Prostate gland (tissue), 2 donors: ENCODE data around the gene WDR45. TPM values are rescaled to one million over a fixed set of nuclear protein-coding genes. Genes with fewer than 3 reads are reported as not detected.
A peak's percentile ranks its signal among the peaks of the same experiment; 100 is the strongest.

Experiments used
- DNase-seq: peaks from one replicate; pipeline ENCODE4 v3.0.0-alpha.2; 2019; ENCODE audit warnings: low spot score
- H3K27ac ChIP-seq, 2 donors: fragments of 200-600 bp; sonication (generic); 2 replicates each; pipeline ENCODE4 v1.5.1; 2017 to 2019
- H3K27me3 ChIP-seq: fragments of 200-600 bp; sonication (generic); replicated peaks from 2 replicates; pipeline ENCODE4 v1.5.1; 2019; ENCODE audit not compliant: insufficient read depth
- H3K36me3 ChIP-seq, 2 donors: fragments of 200-600 bp; sonication (generic); 1 replicate in 1 of 2; 2 replicates in 1 of 2; pipeline versions ENCODE4 v1.5.1 to v1.8.1; 2017 to 2019
- H3K4me1 ChIP-seq: fragments of 200-600 bp; sonication (generic); replicated peaks from 2 replicates; pipeline ENCODE4 v1.5.1; 2019
- H3K4me3 ChIP-seq, 2 donors: fragments of 200-600 bp; sonication (generic); 2 replicates each; pipeline ENCODE4 v1.5.1; 2017 to 2019
- H3K9me3 ChIP-seq: fragments of 200-600 bp; sonication (generic); 2 replicates; pipeline ENCODE4 v1.5.1; 2017
- POLR2A ChIP-seq: fragments of 450-650 bp; IDR thresholded peaks from one replicate; pipeline ENCODE4 v1.6.1; 2016; ENCODE audit warnings: antibody characterized with exemption, mild to moderate bottlenecking
- POLR2AphosphoS5 ChIP-seq: sonication (generic); formaldehyde crosslinking; IDR thresholded peaks from one replicate; pipeline ENCODE4 v1.6.1; 2017; ENCODE audit warnings: antibody characterized with exemption
- WGBS: methylation state at CpG from one replicate; pipeline ENCODE4 v1.1.5; 2018; 5-methylcytosine and 5-hydroxymethylcytosine counted together
- intact Hi-C: fragments of 100-400 bp; cut with DNase I; formaldehyde crosslinking; loops from one replicate; pipeline ENCODE4 v1.14.2; 2022
- total RNA-seq, 2 donors: library from RNA; depleted of rRNA; stranded (reverse); fragments of >200 nt; gene quantifications; one replicate each; pipeline ENCODE4 v1.1.0, GENCODE V29; 2016
- TF ChIP-seq, protein P1 (sequence below), 4 experiments: fragments of 200-600 bp in 2 of 4; fragments of 450-650 bp in 2 of 4; sonication (generic) in 2 of 4; IDR thresholded peaks; 1 replicate in 3 of 4; 2 replicates in 1 of 4; pipeline ENCODE4 v1.5.1; 2016 to 2019; ENCODE audit warnings: antibody characterized with exemption in 4 of 4, mild to moderate bottlenecking in 2 of 4, moderate library complexity in 2 of 4

WDR45 gene
- total RNA-seq, 2 donors from 2014 or later, result 67.8 to 93.6 TPM

DNA sequence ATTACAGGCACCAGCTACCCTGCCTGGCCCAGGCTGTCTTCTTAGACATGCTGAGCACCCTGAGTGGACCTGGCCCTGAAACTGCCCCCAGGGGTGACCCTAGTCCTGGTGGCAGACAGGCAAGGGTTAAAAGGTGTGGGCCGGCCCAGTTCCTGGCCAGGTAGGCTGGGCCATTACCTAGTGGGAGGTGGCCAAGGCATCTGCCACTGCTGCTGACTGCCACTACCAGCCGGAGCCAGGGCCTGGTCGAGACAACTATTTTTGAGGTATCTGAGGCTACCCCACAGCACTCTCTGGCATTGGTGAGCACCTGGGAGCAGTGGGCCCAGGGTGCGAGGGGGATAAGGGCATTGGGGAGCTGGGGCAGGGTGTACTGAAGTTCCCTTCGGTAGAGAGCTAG lies 20.9 kb downstream of the WDR45 start, which contains the start of gene CCDC120:
Gene CCDC120, plus strand, starts transcription at position 206 of the 400 bp plus-strand sequence. CDS start 3,043 bp downstream, outside the sequence.
- TF ChIP-seq POLR2AphosphoS5 (peak; percentile 38), POLR2A (peak; percentile 60)
- TF ChIP-seq, protein P1, sequence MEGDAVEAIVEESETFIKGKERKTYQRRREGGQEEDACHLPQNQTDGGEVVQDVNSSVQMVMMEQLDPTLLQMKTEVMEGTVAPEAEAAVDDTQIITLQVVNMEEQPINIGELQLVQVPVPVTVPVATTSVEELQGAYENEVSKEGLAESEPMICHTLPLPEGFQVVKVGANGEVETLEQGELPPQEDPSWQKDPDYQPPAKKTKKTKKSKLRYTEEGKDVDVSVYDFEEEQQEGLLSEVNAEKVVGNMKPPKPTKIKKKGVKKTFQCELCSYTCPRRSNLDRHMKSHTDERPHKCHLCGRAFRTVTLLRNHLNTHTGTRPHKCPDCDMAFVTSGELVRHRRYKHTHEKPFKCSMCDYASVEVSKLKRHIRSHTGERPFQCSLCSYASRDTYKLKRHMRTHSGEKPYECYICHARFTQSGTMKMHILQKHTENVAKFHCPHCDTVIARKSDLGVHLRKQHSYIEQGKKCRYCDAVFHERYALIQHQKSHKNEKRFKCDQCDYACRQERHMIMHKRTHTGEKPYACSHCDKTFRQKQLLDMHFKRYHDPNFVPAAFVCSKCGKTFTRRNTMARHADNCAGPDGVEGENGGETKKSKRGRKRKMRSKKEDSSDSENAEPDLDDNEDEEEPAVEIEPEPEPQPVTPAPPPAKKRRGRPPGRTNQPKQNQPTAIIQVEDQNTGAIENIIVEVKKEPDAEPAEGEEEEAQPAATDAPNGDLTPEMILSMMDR (IDR thresholded peaks at IDR 0.05), result no peak
- no CpG with 5 or more reads among the region's 5 CpGs for WGBS
- Histone ChIP-seq H3K36me3 (no peaks in the 10 kb centered on the region), H3K4me1 (no peaks in the 10 kb centered on the region), H3K4me3 (peak within 1 kb of the TSS; percentile 34 to 37), H3K27ac (peak within 1 kb of the TSS; percentile 80 to 84), H3K9me3 (no peaks in the 10 kb centered on the region), H3K27me3 (no peaks in the 10 kb centered on the region)
- intact Hi-C loops, result no loop called here
- DNase-seq, result peak; percentile 45

DNA sequence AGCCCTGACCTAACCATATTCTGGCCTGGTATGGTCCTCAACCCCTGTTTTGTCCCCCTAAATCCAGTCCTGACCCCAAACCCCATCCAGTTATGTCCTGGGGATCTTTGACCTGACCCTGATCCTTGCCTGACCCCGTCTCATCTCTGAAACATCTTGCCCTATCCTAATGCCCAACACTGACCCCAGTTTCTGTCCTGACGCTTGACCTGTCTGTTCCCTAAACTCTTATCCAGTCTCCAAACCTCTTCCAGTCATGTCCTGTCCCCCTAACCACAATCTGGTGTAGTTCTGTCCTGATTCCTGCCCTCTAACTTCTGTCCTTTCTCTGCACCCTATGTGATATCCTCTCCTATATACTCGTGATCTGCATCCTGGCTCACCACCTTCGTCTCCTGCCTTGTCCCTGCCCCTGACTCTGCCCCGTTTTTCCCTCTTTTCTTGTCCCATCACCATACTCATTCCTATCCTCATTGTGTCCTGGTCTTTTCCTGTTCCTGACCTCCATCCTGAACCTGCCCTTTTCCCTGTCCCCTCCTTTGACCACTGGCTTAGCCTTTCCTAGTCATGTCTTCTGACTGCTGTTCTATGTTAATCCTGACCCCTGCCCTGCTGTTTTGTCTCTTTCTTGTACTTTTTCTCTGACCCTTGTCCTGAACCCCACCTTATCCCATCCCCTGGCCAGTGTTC lies 25.5 kb downstream of the WDR45 start:
- H3K36me3 ChIP-seq, result no peaks in the 10 kb centered on the region
- no peak for TF ChIP-seq POLR2AphosphoS5
- 86% methylated on average over 5 of the region's 5 CpGs for WGBS
- H3K4me3 ChIP-seq, result peak overlapping the region; percentile 55 to 56
- no peaks in the 10 kb centered on the region for H3K9me3 ChIP-seq
- H3K27ac ChIP-seq, result peak overlapping the region; percentile 82 to 88
- no peaks in the 10 kb centered on the region for H3K4me1 ChIP-seq
- DNase-seq, result no peak
- intact Hi-C loops, result no loop called here
- no peaks in the 10 kb centered on the region for H3K27me3 ChIP-seq

DNA sequence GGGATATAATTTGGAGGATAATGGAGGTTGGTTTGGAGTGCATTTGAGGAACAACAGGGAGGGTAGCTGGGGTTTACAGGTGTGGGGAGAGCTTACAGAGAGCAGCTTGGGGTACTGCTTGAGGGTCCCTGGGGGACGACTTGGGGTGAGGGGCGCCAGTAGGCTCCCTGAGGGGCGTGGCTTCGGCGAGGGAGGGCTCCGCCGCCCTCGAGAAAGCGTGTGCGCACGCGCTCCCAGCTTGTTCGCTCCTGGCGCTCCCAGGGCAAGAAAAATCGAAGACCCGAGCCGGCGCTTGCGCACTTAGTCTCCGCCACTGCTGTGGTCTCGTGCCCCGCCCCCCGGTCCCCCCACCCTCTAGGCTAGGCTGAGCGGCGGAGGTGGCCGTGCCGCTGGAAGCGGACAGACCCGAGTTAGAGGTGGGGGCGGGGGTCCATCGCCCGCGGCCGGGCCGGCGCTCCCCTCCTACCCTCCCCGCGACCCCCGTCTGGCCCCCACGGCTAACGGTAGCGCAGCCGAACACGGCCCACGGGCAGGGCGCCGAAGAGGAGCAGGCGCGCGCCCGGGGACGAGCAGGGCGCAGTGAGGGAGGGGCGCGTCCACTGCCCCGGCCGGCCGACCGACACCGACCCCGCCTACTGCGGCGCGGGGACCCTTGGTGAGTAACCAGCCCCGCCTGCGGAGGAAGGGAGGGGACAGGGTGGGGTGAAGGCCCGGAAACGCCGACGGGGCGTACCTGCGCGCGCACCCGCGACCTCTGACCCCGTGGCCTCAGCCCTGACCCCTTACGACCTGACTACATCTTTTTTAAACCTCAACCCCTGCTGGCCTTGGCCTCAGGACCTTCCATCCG lies 26.2 kb downstream of the WDR45 start:
- TF ChIP-seq, protein P1 (IDR thresholded peaks at IDR 0.05), result no peak
- TF ChIP-seq POLR2AphosphoS5 (no peak), POLR2A (no peak)
- no peaks in the 10 kb centered on the region for H3K27me3 ChIP-seq
- H3K4me1 ChIP-seq, result no peaks in the 10 kb centered on the region
- 2% methylated on average over 13 of the region's 79 CpGs for WGBS
- no peaks in the 10 kb centered on the region for H3K36me3 ChIP-seq
- peak; percentile 22 for DNase-seq
- intact Hi-C loops, result no loop called here
- peak overlapping the region; percentile 82 to 88 for H3K27ac ChIP-seq
- H3K4me3 ChIP-seq, result peak overlapping the region; percentile 55 to 56
- H3K9me3 ChIP-seq, result no peaks in the 10 kb centered on the region

DNA sequence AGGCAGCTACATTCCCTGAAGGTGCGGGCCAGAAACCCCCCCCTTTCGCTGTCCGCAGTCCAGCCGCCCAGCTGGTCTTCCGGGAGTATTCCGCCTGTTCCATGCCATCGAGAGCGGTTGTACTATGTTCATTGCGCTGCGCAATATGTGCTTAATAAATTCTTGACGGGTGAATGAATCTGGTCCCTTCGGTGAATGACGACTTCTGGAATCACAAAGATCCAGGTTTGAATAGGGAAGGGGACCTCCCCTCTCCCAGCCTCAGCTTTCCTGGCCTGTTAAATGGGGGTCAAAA lies 35.8 kb downstream of the WDR45 start:
- H3K9me3 ChIP-seq, result no peaks in the 10 kb centered on the region
- peak overlapping the region; percentile 75 to 76 for H3K27ac ChIP-seq
- TF ChIP-seq, protein P1 (IDR thresholded peaks at IDR 0.05), result no peak
- TF ChIP-seq POLR2AphosphoS5, result no peak
- TF ChIP-seq POLR2A, result no peak
- H3K4me1 ChIP-seq, result no peaks in the 10 kb centered on the region
- no peaks in the 10 kb centered on the region for H3K36me3 ChIP-seq
- H3K4me3 ChIP-seq, result peak overlapping the region in 1 of 2 donors; percentile 16
- no peaks in the 10 kb centered on the region for H3K27me3 ChIP-seq
- WGBS, result 20% methylated on average over 8 of the region's 13 CpGs
- no peak for DNase-seq
- intact Hi-C loops, result loop anchor here (1.0 to 10.0 kb wide), 4 partner anchors 42 to 239 kb away; partner anchors contain the start of genes GRIPAP1, HDAC6, PIM2 and SLC35A2

DNA sequence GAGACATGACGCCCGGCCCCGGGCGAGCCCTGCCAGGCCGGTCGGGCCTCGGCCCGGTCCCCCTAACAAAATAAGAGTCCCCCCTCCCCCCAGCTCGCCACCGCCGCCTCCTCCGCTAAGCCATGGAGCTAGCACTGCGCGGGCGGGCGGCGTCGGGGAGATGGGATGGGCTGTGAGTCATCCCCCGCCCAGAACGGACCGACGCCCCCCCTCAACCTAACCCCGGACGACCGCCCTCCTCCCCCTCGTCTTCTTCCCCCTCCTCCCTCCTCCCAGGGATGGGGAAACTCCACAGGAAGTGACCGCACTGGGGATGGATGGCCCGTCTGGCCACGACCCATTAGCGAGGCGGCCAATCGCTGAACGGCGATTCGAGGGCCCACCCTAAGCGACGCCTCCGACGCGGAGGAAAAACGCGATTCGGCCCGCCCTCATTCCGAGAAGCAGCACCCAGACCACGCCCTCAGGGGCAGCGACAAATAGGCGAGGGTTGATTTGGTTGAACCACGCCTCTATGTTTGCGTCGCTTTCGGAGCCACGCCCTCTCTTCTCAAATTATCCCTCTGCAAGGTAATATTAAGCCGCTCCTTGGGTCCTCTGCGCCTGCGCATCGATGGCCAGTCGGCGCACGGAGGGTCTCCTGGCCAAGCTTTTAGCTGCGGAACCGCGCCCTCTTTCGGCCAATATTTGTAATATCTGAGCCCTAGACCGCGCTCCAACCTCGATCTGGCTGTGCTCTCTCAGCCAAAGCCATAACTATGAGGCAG lies 36.3 kb downstream of the WDR45 start, which contains the start of gene TFE3:
Gene TFE3, minus strand, starts transcription at position 138 of the 767 bp plus-strand sequence. Its CDS starts 131 bp downstream, at position 7.
- peak within 1 kb of the TSS; percentile 63 to 73 for H3K4me3 ChIP-seq
- no peaks in the 10 kb centered on the region for H3K27me3 ChIP-seq
- H3K27ac ChIP-seq, result peak within 1 kb of the TSS; percentile 95 to 97
- H3K36me3 ChIP-seq, result no peaks in the 10 kb centered on the region
- peak; percentile 97 for DNase-seq
- H3K4me1 ChIP-seq, result no peaks in the 10 kb centered on the region
- peak; percentile 77 for TF ChIP-seq POLR2A
- peak; percentile 94 for TF ChIP-seq POLR2AphosphoS5
- TF ChIP-seq, protein P1 (IDR thresholded peaks at IDR 0.05), result peak in 3 of 4 experiments; percentile 60 to 89 (median 82)
- intact Hi-C loops, result loop anchor here (1.0 to 10.0 kb wide), 4 partner anchors 41 to 239 kb away; partner anchors contain the start of genes GRIPAP1, HDAC6, PIM2 and SLC35A2
- whole genome bisulfite sequencing, result 0% methylated on average over 41 of the region's 67 CpGs
- H3K9me3 ChIP-seq, result no peaks in the 10 kb centered on the region
